IPS-18a (cell line): Measurements from ENCODE around the gene FAM163B.

ENCODE experiments used
- H3K27ac ChIP-seq: one replicate; pipeline ENCODE4 v1.5.1; 2013; ENCODE audit warnings: low read length
- H3K27me3 ChIP-seq: one replicate; pipeline ENCODE4 v1.6.1; 2013; ENCODE audit warnings: mild to moderate bottlenecking, low read length; ENCODE audit not compliant: control insufficient read depth, insufficient read depth
- H3K36me3 ChIP-seq: one replicate; pipeline ENCODE4 v1.6.1; 2013; ENCODE audit warnings: low read depth, low read length; ENCODE audit not compliant: control insufficient read depth
- H3K4me1 ChIP-seq: one replicate; pipeline ENCODE4 v1.6.1; 2013; ENCODE audit warnings: low read depth, low read length; ENCODE audit not compliant: control insufficient read depth
- H3K4me3 ChIP-seq: one replicate; pipeline ENCODE4 v1.5.1; 2013; ENCODE audit warnings: low read length
- H3K9ac ChIP-seq: one replicate; pipeline ENCODE4 v1.6.1; 2013; ENCODE audit warnings: mild to moderate bottlenecking, low read length, moderate library complexity
- H3K9me3 ChIP-seq: one replicate; pipeline ENCODE4 v1.6.1; 2013; ENCODE audit warnings: low read depth, low read length; ENCODE audit not compliant: control insufficient read depth

FAM163B gene

GRCh38 chr9:133645021-133645765 is 36.0 kb upstream of the FAM163B start:
- no peak overlapping the region for H3K4me3 ChIP-seq
- no peaks in the 10 kb centered on the region for H3K4me1 ChIP-seq
- H3K9ac ChIP-seq: no peak overlapping the region
- H3K9me3 ChIP-seq: no peaks in the 10 kb centered on the region
- H3K36me3 ChIP-seq: no peaks in the 10 kb centered on the region
- no peak overlapping the region for H3K27ac ChIP-seq
- no peaks in the 10 kb centered on the region for H3K27me3 ChIP-seq

GRCh38 chr9:133643978-133644760 is 35.0 kb upstream of the FAM163B start:
- Histone ChIP-seq H3K4me1 (no peaks in the 10 kb centered on the region), H3K27me3 (no peaks in the 10 kb centered on the region), H3K9ac (no peak overlapping the region), H3K27ac (no peak overlapping the region), H3K9me3 (no peaks in the 10 kb centered on the region), H3K4me3 (no peak overlapping the region), H3K36me3 (no peaks in the 10 kb centered on the region)

DNA sequence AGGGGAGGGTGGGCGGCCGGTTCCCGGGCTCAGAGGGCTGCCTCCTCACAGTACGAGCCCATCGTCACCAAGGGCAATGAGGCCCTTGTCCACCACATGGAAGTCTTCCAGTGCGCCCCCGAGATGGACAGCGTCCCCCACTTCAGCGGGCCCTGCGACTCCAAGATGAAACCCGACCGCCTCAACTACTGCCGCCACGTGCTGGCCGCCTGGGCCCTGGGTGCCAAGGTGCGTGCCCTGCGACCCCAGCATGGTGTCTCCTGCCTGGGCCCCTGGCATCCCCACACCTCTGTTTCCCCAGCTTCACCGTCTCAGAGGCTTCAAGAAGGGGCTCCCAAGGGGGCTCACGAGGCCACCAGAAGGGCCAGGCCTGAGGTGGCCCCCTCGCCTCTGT is 34.2 kb upstream of the FAM163B start:
- Histone ChIP-seq H3K4me3 (no peak overlapping the region), H3K9me3 (no peaks in the 10 kb centered on the region), H3K36me3 (no peaks in the 10 kb centered on the region), H3K27ac (no peak overlapping the region), H3K4me1 (peaks cover 1% of the 10 kb centered on the region), H3K9ac (no peak overlapping the region), H3K27me3 (no peaks in the 10 kb centered on the region)

DNA sequence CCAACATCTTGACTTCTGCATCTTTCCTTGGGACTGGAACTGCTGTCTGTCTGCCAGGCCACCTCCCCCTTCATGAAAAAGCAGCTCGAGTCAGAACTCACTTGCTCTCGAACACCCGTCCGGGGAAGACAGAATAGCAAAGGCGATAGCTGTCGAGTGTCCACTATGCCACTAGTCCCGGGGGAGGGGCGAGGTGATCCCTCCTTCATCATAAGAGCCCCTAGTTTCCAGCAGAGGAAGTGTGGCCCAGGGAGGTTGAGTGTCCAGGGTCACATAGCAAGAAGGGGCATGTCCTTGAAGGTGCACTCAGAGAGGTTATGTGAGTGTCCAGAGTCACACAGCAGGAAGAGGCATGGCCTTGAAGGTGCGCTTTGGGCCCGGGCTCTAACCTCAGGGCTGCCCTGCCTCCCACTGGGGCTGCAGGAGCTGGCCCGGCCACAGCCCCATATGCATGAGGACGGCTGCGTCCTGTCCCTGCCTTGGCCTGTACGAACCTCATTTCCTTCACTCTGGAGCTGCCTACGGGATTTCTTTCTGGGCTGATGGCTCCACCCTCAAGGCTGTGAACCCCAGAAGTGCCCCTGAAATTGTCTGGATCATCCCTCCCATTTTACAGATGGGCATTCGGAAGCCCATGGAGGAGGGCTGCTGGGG is 33.6 kb upstream of the FAM163B start:
- H3K4me3 ChIP-seq: no peak overlapping the region
- peaks cover 6% of the 10 kb centered on the region for H3K4me1 ChIP-seq
- H3K27me3 ChIP-seq: no peaks in the 10 kb centered on the region
- no peak overlapping the region for H3K27ac ChIP-seq
- H3K9me3 ChIP-seq: no peaks in the 10 kb centered on the region
- no peak overlapping the region for H3K9ac ChIP-seq
- no peaks in the 10 kb centered on the region for H3K36me3 ChIP-seq

- Histone ChIP-seq H3K36me3 (no peaks in the 10 kb centered on the region), H3K27ac (no peak overlapping the region), H3K9ac (no peak overlapping the region), H3K9me3 (no peaks in the 10 kb centered on the region), H3K4me3 (no peak overlapping the region), H3K4me1 (peaks cover 14% of the 10 kb centered on the region), H3K27me3 (no peaks in the 10 kb centered on the region)
Measured at GRCh38 chr9:133641861-133642595, 32.8 kb upstream of the FAM163B start.

DNA sequence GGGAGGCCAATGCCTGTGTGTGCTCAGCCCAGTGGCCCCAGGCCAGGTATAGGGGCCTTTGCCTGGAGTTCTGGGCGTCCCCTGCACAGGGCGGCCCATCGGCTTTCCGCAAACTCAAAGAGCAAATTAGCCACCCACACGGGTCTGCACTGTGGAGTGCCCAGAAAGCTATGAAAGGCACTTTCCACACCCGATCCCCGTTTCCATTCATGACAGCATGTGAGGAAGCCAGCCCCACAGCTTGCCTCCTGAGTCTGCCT is 32.1 kb upstream of the FAM163B start:
- no peak overlapping the region for H3K4me3 ChIP-seq
- H3K9me3 ChIP-seq: no peaks in the 10 kb centered on the region
- H3K36me3 ChIP-seq: no peaks in the 10 kb centered on the region
- no peak overlapping the region for H3K9ac ChIP-seq
- peaks cover 14% of the 10 kb centered on the region for H3K4me1 ChIP-seq
- no peaks in the 10 kb centered on the region for H3K27me3 ChIP-seq
- H3K27ac ChIP-seq: no peak overlapping the region

- Histone ChIP-seq H3K27me3 (no peaks in the 10 kb centered on the region), H3K4me1 (peaks cover 14% of the 10 kb centered on the region), H3K9me3 (no peaks in the 10 kb centered on the region), H3K9ac (no peak overlapping the region), H3K4me3 (no peak overlapping the region), H3K27ac (no peak overlapping the region), H3K36me3 (no peaks in the 10 kb centered on the region)
Measured at GRCh38 chr9:133640580-133641395, 31.6 kb upstream of the FAM163B start.

DNA sequence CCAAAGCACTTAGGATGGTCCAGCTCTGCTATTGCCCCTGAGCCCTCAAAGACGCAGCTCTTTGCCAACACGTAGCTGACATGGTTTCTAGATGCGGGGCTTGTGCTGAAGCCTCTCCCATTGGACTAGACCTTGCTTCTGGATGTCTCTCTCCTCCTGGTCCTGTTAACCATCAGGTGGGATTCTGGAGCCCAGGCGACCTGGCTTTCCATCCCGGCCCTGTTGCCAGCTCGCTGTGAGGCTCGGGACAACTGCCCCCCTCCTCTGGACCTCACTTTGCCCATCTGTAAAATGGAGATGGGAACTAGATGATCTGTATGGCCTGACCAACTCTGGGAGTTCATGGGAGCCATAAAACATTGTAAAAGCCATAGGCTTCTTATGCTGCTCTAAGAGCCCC is 31.0 kb upstream of the FAM163B start:
- Histone ChIP-seq H3K27me3 (no peaks in the 10 kb centered on the region), H3K9ac (no peak overlapping the region), H3K4me1 (peaks cover 14% of the 10 kb centered on the region), H3K9me3 (no peaks in the 10 kb centered on the region), H3K36me3 (no peaks in the 10 kb centered on the region), H3K4me3 (no peak overlapping the region), H3K27ac (no peak overlapping the region)

DNA sequence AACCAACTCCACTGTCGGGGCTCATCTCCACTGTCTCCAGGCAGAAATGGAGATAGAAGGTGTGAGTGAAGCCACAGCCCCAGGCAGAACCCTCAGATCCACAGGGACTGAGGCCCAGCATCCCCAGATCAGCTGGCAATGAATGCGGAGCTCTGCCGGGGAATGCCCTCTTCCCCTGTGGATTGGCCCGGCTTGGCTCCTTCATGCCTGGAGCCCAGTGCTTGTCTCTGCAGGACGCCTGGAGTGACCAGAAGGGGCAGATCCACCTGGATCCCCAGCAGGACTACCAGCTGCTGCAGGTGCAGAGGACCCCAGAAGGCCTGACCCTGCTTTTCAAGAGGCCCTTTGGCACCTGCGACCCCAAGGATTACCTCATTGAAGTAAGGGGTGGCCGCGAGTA is 30.4 kb upstream of the FAM163B start:
- Histone ChIP-seq H3K36me3 (no peaks in the 10 kb centered on the region), H3K4me3 (no peak overlapping the region), H3K27ac (no peak overlapping the region), H3K4me1 (peaks cover 14% of the 10 kb centered on the region), H3K27me3 (no peaks in the 10 kb centered on the region), H3K9ac (no peak overlapping the region), H3K9me3 (no peaks in the 10 kb centered on the region)

- H3K27ac ChIP-seq: no peak overlapping the region
Measured at GRCh38 chr9:133638711-133639110, 29.5 kb upstream of the FAM163B start.

GRCh38 chr9:133638076-133638475 is 28.9 kb upstream of the FAM163B start:
- Histone ChIP-seq H3K27ac (no peak overlapping the region), H3K4me3 (peak overlapping the region; percentile 21), H3K27me3 (no peaks in the 10 kb centered on the region), H3K4me1 (peaks cover 25% of the 10 kb centered on the region), H3K36me3 (no peaks in the 10 kb centered on the region), H3K9ac (no peak overlapping the region), H3K9me3 (no peaks in the 10 kb centered on the region)

More at GRCh38 chr9:133638711-133639110, 29.5 kb upstream of the FAM163B start:
- no peaks in the 10 kb centered on the region for H3K9me3 ChIP-seq
- no peaks in the 10 kb centered on the region for H3K27me3 ChIP-seq
- H3K9ac ChIP-seq: no peak overlapping the region
- no peaks in the 10 kb centered on the region for H3K36me3 ChIP-seq
- no peak overlapping the region for H3K4me3 ChIP-seq
- H3K4me1 ChIP-seq: peaks cover 21% of the 10 kb centered on the region
